Mesothelial cell of epicardium (in vitro differentiated cells): ENCODE measurements around the gene MAP4K1. TPM values are rescaled to one million over a fixed set of nuclear protein-coding genes. Genes with fewer than 3 reads are reported as not detected.

ENCODE experiments used
- DNase-seq, 2 experiments: peaks; one replicate each; pipeline ENCODE4 v3.0.0; 2021; ENCODE audit warnings: low spot score in 2 of 2; ENCODE audit not compliant: unreplicated experiment in 2 of 2
- H3K27ac Mint-ChIP-seq: 2 replicates; pipeline ENCODE4 v1.8.0; 2021; ENCODE audit warnings: mixed read lengths
- H3K27me3 Mint-ChIP-seq: 2 replicates; pipeline ENCODE4 v1.8.0; 2021; ENCODE audit warnings: low read depth, mixed read lengths
- H3K36me3 Mint-ChIP-seq: 2 replicates; pipeline ENCODE4 v1.8.0; 2021; ENCODE audit warnings: mixed read lengths
- H3K4me1 Mint-ChIP-seq: 2 replicates; pipeline ENCODE4 v1.8.0; 2021; ENCODE audit warnings: mixed read lengths
- H3K4me3 Mint-ChIP-seq: 2 replicates; pipeline ENCODE4 v1.8.0; 2021; ENCODE audit warnings: mild to moderate bottlenecking, moderate library complexity, mixed read lengths
- H3K9me3 Mint-ChIP-seq: 2 replicates; pipeline ENCODE4 v1.8.0; 2021; ENCODE audit warnings: mixed read lengths
- total RNA-seq: library from RNA; stranded (reverse); gene quantifications from 3 replicates; pipeline ENCODE4 v1.2.1, GENCODE V29; 2021
- TF ChIP-seq, protein P1 (sequence below): fragments of 200-600 bp; sonication (generic); IDR thresholded peaks from one replicate; pipeline ENCODE4 v1.5.0; 2021; ENCODE audit warnings: antibody characterized with exemption; ENCODE audit not compliant: unreplicated experiment

MAP4K1 gene
- total RNA-seq, 1 donor from 2014 or later = 5.6 TPM

DNA sequence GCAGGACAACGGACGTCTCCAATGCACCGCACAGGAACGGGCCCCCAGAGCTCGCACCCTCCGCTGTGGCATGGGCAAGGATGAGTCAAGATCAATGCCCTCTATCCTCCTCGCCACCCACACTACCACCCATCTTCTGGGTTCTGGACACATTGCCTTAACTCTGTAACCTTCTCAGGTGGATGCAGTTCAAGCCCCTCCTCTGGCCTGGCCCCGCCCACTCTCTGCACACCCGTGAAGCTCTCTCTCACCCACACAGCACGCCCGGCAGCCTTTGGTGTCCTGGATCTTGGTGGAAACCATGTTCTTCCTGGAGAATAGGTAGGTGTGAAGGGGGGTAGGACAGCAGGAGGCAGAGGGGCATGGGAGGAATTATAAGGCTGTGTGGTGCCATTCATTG, 20.7 kb downstream of the MAP4K1 start:
- H3K27me3 Mint-ChIP-seq = peaks cover 12% of the 10 kb centered on the region
- TF ChIP-seq, protein P1, sequence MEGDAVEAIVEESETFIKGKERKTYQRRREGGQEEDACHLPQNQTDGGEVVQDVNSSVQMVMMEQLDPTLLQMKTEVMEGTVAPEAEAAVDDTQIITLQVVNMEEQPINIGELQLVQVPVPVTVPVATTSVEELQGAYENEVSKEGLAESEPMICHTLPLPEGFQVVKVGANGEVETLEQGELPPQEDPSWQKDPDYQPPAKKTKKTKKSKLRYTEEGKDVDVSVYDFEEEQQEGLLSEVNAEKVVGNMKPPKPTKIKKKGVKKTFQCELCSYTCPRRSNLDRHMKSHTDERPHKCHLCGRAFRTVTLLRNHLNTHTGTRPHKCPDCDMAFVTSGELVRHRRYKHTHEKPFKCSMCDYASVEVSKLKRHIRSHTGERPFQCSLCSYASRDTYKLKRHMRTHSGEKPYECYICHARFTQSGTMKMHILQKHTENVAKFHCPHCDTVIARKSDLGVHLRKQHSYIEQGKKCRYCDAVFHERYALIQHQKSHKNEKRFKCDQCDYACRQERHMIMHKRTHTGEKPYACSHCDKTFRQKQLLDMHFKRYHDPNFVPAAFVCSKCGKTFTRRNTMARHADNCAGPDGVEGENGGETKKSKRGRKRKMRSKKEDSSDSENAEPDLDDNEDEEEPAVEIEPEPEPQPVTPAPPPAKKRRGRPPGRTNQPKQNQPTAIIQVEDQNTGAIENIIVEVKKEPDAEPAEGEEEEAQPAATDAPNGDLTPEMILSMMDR = no peak
- no peak overlapping the region for H3K4me3 Mint-ChIP-seq
- no peaks in the 10 kb centered on the region for H3K36me3 Mint-ChIP-seq
- no peaks in the 10 kb centered on the region for H3K9me3 Mint-ChIP-seq
- H3K4me1 Mint-ChIP-seq = peaks cover 5% of the 10 kb centered on the region
- no peak for DNase-seq
- no peak overlapping the region for H3K27ac Mint-ChIP-seq

DNA sequence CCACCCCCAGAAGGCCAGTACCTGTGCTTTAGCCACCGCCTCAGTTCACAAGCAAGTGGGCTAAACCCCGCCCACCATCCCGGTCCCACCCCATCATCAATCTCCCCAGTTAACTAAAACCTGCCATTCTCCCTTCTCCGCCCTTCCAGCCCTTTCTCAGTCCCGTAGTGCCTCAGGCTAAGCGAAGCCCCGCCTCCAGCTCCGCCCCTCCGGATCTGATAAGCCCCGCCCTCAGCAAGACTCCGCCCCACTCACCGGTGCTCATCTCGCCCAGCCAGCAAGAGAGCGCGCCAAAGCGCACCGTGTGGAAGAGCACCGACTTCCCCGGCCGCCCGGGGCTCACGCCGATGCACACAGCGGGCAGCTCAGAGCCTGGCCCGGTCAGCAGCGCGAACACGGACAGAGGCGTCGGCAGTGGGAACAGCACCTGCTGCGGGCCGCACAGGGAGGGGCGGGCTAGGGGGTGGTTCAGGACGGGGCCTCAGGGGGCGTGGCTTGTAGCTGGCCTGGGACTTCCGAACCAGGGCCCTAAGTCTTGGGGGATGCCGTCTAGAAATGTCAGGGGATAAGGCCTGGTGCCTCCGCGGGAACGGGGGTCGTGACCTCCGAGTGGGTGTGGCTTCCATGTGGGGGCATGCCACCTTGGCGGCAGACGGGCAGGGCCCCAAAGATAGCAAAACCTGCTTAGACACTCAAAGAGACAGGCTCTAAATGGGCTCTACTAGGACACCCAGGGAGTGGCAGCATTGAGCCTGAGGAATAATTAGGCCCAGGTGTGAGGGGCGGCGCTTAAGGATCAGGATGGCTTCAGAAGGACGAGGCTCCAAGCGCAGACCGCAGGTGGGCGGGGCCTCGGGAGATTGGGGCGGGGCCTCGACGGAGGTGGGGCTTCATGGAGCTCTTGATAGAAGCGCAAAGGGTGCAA, 21.4 kb downstream of the MAP4K1 start:
- TF ChIP-seq, protein P1 = no peak
- H3K27ac Mint-ChIP-seq = no peak overlapping the region

DNA sequence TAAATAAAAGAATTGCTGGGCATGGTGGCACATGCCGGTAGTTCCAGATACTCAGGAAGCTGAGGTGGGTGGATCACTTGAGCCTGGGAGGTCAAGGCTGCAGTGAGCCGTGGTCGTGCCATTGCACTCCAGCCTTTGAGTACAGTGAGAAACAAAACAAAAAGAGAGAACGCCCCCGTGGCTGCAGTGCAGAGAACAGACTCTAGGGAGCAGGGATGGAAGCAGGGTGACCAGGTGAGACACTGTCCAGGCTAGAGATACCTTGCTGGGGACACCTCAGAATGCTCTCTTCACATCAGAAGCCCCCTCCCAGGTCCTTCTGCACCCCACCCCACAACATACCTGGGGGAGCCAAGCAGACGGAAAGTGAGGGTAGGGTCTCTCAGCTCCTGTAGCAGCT, 24.8 kb downstream of the MAP4K1 start:
- Mint-ChIP-seq H3K9me3 (no peaks in the 10 kb centered on the region), H3K27ac (no peak overlapping the region), H3K36me3 (no peaks in the 10 kb centered on the region), H3K4me1 (peaks cover 5% of the 10 kb centered on the region), H3K27me3 (peaks cover 12% of the 10 kb centered on the region), H3K4me3 (no peak overlapping the region)
- no peak for DNase-seq
- TF ChIP-seq, protein P1 = no peak

More for the DNA sequence above, 21.4 kb downstream of the MAP4K1 start:
- peaks cover 5% of the 10 kb centered on the region for H3K4me1 Mint-ChIP-seq
- DNase-seq = peak; percentile 64 to 85
- peak overlapping the region; percentile 65 for H3K4me3 Mint-ChIP-seq
- H3K9me3 Mint-ChIP-seq = no peaks in the 10 kb centered on the region
- H3K36me3 Mint-ChIP-seq = no peaks in the 10 kb centered on the region
- peaks cover 12% of the 10 kb centered on the region for H3K27me3 Mint-ChIP-seq

DNA sequence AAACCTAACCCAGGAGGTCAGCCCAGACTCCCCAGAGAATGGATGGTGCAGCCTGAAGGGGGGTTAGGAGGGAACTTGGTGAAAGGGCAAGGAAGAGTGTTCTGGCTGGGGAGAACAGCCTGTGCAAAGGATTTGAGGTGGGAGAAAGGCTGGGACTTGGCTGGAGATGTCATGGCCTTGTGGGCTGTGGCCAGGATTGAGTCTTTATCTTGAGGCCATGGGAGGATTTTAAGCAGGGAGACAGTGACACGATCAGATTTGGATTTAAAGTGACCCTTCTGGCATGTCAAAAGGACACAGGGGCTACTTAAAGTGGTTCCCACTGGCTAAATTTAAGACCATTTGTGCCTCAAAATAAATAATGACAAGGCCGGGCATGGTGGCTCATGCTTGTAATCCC, 29.7 kb downstream of the MAP4K1 start:
- TF ChIP-seq, protein P1 = no peak
- no peaks in the 10 kb centered on the region for H3K9me3 Mint-ChIP-seq
- no peak overlapping the region for H3K27ac Mint-ChIP-seq

DNA sequence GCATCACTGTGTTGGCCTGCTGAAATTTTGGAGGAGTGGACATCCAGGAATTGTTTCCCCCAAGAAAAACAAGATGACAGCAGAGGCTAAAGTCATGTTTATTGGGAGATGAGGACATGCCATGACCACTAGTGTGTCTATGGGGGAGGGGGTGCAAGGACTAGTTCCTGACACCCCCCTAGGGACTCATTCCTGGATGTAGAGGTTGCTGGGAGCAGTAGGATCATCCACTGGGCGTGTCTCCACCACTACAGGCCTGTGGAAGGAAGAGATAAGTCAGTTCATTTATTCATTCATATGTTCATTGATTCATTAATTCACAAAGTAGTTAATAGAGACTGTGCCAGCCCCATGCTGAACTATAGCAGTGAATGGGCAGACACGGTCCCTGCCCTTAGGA, 30.2 kb downstream of the MAP4K1 start:
- Mint-ChIP-seq H3K9me3 (no peaks in the 10 kb centered on the region), H3K27me3 (no peaks in the 10 kb centered on the region), H3K27ac (no peak overlapping the region), H3K4me3 (no peak overlapping the region), H3K4me1 (no peaks in the 10 kb centered on the region), H3K36me3 (no peaks in the 10 kb centered on the region)
- TF ChIP-seq, protein P1 = no peak
- DNase-seq = no peak

More for the DNA sequence above, 29.7 kb downstream of the MAP4K1 start:
- Mint-ChIP-seq H3K4me1 (no peaks in the 10 kb centered on the region), H3K36me3 (no peaks in the 10 kb centered on the region), H3K27me3 (no peaks in the 10 kb centered on the region), H3K4me3 (no peak overlapping the region)
- DNase-seq = no peak
